LHCN-M2 (cell line): ENCODE measurements around the gene TBR1. TPM values are rescaled to one million over a fixed set of nuclear protein-coding genes. Genes with fewer than 3 reads are reported as not detected.

Experiments
- DNase-seq: peaks from one replicate; pipeline ENCODE4 v3.0.0-alpha.2; 2012; ENCODE audit warnings: low read depth
- total RNA-seq: library from RNA; depleted of rRNA; stranded (reverse); fragments of >200 nt; gene quantifications from 2 replicates; pipeline ENCODE4 v1.2.3, GENCODE V29; 2014; rRNA removed

Gene TBR1
- total RNA-seq, 1 experiment from 2014 or later: not detected

- DNase-seq: no peak
Measured at GRCh38 chr2:161426922-161427663, 11.0 kb downstream of the TBR1 start.

GRCh38 chr2:161427664-161428587 lies 11.8 kb downstream of the TBR1 start:
- DNase-seq: no peak

- no peak for DNase-seq
Measured at GRCh38 chr2:161430386-161430785, 14.3 kb downstream of the TBR1 start.

GRCh38 chr2:161432107-161432506 lies 16.0 kb downstream of the TBR1 start:
- no peak for DNase-seq

DNA sequence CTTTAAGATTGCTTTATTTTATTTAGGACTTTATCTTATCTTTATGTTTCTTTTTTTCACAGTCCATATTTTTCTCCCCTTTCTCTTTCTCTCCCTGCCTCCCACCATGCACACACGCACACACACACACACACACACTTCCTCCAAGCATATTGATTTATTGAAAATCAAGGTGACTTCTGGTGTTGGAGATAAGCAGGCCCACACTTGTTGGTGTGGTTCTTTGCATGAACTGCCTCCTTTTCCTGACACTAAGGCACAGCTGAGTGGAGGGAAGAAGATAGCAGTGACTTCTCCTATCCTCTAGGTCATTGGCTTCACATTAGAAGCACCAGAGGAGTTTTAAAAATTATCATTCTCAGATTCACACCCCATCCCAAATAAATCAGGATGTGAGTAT lies 18.0 kb downstream of the TBR1 start:
- no peak for DNase-seq

- DNase-seq: peak; percentile 79
Measured at GRCh38 chr2:161436411-161436810, 20.3 kb downstream of the TBR1 start.

DNA sequence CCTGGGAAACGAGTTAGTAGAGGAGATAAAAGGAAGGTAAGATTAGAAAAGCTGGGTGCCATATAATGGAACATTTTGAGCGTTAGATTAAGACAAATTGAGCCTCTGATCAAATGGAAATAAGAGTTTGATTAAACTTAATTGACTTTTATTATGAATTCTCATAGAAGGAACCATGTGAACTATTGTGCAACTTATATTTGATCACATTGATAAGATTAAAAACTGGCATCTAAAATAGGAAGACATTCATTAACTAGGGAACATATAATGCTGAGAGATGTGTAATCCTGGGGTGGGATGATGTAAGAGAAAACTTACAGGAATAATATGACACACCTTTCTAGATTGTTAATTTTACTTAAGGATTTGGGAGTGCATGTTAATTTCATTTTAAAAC lies 22.5 kb downstream of the TBR1 start:
- no peak for DNase-seq

DNA sequence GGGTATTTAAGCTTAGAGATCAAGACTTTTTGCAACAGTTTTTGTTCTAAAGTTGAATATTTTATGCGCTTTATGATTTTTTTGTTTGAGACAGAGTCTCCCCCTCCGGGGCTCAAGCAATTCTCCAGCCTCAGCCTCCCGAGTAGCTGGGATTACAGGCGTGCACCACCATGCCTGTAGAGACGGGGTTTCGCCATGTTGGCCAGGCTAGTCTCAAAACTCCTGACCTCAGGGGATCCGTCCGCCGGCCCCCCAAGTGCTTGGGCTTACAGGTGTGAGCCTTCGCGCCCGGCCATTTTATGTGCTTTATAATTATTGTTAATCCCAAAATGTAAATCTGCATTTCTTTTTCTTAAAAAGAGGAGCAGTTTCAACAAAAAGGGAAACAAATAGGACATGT lies 29.0 kb downstream of the TBR1 start:
- DNase-seq: no peak

- no peak for DNase-seq
Measured at GRCh38 chr2:161448431-161448830, 32.3 kb downstream of the TBR1 start.

DNA sequence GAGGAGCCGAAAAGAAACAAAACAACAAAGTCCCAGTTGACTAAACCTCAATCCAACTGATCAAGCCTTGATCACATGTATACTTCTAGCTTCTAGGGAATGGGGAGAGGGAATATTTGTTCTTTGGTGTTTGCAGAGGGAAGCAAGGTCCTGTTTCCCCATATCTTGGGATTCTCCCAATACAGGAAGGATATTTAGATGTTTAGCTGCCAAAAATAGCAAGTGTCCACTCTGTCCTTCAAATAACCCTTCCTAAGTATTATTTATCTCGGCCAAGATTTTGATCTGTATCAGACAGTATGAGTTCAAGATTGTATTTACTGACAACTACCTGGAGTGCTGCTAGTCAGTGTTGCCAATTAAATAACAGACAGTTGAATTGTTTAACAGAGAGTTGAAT lies 55.5 kb downstream of the TBR1 start:
- DNase-seq: no peak

DNA sequence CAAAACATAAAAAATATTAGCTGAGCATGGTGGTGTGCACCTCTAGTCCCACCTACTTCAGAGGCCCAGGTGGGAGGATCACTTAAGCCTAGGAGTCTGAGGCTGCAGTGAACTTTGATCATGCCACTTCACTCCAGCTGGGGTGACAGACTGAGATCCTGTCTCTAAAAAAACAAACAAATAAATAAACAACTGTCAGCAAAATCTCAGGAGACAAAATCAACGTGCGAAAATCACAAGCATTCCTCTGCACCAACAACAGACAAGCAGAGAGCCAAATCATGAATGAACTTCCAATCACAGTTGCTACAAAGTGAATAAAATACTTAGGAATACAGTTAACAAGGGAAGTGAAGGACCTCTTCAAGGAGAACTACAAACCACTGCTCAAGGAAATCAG lies 58.8 kb downstream of the TBR1 start:
- no peak for DNase-seq

Other genes starting within 250 kb of the TBR1 start
- 147 and 149 TPM in 2 replicates for gene PSMD14, start 107.9 kb upstream of the TBR1 start, total RNA-seq
- gene SLC4A10, start 208.1 kb downstream of the TBR1 start, total RNA-seq: 0.58 and 0.69 TPM in 2 replicates